ENCODE measurements around the gene XYLT2.
A peak's percentile ranks its signal among the peaks of the same experiment; 100 is the strongest.

XYLT2 gene

DNA sequence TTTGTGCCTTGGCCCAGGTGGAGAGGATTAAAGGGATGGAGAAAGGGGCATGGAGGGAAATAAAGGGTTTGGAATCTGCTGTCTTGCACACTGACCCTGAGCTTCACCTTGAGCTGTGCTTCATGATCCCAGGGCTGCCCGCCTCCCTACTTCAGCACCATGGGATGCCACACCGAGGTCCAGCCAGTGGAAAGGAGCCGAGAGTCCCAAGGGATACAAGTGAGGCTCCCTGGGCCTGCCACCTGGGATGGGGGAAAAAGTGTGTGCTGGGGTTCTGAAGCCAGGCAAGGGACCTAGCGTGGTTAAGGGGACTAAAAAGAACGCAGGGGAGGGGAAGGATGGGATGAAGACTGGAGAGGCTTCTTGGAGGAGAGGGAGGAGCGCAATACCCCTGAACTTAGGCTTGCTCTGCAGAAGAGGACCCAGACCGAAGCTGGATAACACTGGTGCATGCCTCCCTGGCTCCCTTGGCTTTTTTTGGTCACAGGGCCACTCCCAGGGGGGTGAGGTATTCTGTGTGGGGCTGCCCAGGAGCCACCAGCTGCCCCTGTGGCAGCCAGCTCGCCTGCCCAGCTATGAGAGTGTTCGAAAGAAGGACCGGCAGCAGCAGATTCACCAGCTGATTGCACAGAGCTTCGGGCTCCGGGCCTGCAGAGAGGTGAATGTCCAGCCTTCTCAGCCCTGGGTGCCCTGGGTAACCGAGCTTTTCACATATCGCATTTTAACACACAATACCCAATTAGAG is 19.9 kb downstream of the XYLT2 start:
- DNase-seq = no peak

DNA sequence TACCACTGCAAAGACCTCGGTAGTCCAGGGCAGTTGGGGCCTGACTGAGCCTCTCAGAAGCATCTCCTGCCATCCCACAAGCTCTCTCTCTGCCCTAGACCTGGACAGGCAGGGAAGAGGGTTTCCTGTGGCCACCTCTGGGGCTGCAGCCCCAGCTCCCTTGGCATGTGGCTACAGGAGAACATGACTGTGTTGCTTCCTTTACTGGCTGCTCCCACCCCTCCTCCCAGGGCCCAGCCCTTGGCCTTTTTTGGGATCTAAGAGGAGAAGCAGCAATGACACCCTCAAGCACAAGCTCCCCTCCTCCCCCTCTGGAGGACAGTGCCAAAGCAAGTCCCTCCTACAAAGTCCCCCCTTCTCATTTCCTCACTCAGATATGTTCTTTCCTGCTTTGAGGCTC is 21.5 kb downstream of the XYLT2 start:
- DNase-seq = no peak

DNA sequence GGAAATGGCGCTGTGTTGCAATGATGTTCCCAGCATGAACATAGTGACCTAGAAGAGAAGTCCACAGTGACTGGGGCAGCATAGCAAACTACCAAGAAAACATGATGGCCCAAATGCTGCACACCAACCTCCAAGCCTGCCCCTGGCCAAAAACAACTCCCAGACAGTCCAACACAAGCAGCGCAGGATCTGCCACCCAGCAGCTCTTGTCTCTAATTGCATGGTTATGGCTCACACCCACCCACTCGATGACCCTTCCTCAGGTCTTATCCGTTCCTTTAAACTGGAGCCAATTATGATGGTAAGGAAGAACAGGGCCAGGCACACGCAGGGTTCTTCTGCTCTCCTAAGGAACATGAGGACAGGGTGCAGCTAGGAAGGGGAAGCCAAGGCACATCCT is 24.1 kb downstream of the XYLT2 start:
- no peak for DNase-seq

DNA sequence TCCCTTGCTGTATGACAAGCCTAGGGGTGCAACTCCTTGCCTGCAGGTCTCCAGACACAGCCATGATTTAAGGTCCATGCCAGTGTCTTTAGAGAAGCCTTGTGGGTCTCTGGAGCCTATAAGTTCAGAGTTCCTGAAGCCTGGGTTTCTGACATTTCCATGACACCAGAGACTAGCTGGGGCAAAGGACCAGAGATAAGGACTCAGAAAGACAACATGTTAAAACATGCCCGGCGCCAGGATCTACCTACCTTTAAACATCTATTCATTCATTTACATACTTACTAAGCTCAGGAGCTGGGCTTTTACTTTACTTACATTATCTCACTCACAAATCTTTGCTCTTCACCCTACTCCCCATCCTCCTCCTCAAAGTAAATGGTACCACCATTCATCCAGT is 25.6 kb downstream of the XYLT2 start:
- no peak for DNase-seq

DNA sequence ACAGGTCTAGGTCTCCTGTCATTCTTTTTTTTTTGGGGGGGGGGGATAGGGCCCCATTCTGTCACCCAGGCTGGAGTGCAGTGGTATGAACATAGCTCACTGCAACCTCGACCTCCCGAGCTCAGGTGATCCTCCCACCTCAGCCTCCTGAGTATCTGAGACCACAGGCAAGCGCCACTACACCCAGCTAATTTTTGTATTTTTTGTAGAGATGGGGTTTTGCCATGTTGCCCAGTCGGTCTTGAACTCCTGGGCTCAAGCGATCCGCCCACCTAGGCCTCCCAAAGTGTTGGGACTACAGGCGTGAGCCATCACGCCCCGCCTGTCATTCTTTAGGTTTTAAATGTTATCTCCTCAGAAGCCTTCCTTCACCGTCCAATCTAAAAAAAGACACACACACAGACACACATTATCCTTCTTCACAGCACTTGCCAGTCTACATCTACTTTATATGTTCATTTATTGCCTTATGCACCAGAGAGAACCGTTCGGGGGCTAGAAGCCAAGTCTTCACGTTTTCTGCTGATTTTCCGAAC is 26.4 kb downstream of the XYLT2 start:
- no peak for DNase-seq

DNA sequence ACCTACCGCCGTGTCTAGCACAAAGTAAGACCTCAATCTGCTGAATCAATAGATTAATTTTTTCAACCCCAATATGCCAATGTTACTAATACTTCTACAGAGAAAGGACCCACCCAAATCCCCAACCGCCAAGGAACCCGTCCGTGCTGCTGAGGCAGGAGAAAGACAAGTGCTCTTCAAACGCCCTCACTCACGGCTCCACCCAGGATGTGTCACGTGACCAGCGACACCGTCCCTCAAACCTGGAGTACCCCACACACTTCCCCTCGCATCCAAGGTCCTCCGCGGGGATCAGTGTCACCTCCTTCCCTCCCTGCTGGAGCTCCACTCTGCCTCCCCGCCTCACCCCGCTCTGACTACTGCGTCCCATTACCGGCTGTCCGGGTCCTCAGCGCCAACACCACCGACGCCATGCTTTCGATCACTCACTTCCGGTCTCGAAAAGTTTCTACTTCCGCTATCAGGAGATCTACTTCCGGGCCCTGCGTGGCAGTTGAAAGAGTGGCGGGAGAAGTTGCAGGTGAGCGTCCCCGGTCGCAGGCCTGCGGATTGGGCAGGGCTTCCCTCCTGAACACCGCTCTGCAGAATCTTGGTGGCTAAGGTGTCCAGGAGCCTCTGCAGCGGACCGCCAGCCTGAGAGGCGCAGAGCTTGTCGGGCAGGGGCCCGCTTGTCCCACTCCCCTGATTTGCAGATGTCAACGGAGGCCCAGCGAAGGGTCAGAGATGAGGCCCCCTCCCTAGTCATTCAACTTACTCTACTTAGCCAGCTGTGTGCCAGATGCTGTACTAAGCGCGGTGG is 27.0 kb downstream of the XYLT2 start, which contains the start of the genes EME1 and MRPL27:
EME1 (plus strand) TSS at position 472 of the 799 bp plus-strand sequence. CDS start 1,980 bp downstream, outside the sequence.
MRPL27 (minus strand) TSS at position 427 of the 799 bp plus-strand sequence; CDS start at position 413, 14 bp downstream.
- peak; percentile 68 to 85 for DNase-seq

DNA sequence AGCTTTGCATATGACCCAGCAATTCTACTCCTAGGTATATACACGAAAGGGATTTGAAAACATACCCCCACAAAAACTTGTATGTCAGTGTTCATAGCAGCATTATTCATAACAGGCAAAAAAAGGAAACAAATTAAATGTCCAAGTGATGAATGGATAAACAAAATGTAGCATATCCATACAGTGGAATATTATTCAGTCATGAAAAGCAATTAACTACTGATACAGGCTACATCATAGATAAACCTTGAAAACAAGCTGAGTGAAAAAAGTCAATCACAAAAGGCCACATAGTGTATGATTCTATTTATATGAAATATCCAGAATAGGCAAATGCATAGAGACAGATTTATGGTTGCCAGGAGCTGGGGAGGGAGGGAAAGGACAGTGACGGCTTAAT is 27.8 kb downstream of the XYLT2 start:
- no peak for DNase-seq

DNA sequence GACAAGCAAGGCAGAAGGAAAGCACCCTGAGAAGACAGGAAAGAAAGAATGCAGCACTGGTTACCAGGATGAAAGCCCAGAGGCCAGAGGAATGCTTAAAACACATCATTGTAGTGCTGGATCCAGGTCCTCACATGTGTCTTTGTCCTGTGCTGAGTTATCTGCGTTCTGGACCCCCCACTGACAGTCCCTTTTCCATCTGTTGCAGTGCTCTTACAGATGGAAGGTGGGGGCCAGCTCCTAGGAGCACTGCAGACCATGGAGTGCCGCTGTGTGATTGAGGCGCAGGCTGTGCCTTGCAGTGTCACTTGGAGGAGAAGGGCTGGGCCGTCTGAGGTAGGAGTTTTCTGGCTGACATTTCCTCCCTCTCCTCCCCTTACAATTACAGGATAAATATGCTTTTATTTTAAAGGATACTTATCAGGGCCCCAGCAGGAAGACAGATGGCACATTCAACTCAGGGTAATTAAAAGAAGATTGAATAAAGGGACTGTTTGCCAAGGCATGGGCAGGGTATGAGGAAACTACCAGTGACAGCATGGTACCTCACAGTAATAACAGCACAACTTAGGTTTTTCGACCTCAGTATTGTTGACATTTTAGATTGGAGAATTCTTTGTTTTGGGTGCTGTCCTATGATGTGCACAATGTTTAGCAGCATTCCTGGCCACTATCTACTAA is 30.1 kb downstream of the XYLT2 start:
- no peak for DNase-seq

DNA sequence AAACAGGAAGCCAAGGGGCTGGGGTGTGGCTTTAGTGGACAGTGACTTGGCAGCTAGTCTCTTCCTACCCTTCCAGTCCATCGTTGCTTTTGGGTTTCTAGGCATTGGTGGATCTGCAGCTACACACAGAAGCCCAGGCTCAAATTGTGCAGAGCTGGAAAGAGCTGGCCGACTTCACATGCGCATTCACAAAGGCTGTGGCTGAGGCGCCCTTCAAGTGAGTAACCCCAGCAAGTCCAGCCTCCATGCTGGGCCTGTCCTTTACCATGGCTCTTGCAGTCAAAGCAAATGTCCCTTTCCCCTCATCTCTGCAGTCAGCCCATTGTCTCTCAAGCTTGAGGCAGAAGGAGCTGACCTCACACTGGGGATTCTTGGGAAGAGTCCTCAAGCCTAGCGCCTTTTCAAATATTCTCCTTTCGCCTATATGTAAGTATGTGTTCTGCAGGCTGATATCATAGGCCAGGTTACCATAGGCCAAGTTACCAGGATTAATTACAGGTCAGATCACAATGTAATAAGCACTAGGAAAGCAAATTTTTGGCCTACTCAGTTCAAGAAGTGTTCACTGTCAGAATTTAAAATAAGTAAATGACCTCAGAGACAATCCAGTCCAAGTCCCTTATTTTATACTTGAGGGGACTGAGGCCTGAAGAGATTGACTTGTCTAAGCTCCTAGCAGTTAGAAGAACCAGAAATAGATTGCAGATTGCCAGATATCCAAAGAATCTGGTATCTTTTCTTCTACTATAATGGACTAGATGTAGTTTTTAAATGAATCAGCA is 33.6 kb downstream of the XYLT2 start:
- no peak for DNase-seq

DNA sequence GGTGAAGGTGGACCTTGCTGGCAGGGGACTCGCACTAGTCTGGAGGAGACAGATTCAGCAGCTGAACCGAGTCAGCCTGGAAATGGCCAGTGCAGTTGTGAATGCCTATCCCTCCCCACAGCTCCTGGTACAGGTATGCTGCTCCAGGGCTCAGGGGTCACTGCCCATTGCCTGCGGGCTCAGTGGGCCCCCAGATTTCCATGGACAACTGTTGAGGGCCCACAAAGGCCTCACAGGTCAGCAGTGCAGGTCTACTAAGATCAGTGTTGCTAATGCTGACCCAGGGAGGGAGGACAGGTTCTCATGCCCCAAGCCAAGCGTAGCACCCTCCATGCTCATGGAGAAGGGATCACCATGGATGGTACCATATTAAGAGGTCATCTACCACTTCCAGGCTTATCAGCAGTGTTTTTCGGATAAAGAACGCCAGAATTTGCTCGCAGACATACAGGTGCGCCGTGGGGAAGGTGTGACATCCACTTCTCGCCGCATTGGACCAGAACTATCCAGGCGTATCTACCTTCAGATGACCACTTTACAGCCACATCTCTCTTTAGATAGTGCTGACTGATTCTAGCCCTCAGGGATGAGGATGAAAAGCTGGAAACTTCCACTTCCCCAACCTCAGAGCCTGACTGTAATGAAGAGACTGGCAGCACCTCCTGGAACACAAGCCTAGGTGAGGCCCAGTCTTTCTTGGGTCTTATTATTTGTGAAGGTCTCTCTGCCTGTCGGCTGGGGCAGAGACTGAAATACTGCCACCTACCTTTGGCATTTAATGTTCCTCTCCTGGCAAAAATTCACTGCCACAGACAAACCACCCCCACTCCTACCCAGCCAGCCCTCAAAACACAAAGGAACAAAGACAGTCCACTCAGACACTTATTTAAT is 34.7 kb downstream of the XYLT2 start:
- DNase-seq = no peak

DNA sequence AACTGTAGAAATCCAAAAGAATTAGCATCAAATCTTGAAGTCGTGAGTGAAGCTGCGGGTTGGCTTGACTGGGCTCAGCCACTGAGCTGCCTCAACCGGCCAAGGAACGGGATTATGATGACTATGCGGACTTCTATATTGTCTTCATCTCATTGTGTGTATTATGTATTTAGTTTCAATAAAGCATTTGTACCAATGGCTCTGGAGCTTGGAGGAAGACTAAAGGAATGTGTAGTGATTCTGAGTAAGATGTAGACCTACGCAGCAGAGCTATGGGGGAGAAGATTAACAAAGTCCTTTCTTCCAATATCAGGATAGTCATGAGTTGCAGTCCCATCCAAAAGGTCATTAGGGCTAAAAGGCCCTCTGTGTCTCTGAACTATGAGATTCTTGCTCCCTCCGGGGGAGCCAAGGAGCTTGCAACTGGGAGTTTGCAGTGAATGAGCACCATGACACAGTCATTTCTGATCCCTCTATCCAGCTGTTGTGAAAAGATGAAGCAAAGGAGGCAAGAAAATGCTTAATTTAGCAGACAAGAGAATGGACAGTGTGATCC is 35.4 kb downstream of the XYLT2 start:
- DNase-seq = no peak

DNA sequence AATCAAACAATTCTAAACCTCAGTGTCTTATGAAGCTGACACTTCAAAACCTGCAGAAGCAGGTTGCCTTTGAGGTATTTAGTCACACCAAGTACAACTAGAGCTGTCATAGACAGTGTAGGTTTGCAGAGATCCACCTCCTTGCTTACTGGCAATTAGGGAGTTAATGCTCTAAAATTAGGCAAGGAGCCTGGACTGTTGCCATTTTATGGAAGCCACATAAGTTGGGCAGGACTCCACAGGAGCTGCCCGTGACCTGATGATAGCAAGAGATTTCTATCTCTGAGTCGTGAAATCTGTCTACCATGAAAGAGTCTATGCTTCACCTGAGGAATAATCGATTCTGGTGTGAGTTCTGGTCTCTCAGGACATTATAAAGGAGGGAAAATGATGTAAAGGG is 36.0 kb downstream of the XYLT2 start:
- no peak for DNase-seq

DNA sequence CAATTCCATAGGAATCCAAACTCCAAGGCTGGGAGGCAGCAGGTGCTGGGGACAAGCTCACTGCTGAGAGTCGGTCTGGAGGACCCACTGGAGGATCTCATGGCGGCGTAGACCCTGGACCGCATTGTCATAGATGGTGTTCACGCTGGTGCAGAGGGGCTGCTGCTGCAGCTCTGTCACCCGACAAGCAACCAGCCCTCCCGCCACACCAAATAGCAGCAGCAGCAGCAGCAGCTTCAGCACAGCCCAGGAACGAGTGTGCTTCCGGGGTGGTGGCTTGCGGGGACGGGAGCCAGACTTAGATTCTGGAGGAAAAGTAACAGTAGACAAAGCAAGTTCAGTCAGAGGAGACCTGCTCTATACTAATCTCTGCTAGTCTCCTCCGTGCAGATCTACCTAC is 37.0 kb downstream of the XYLT2 start:
- no peak for DNase-seq

DNA sequence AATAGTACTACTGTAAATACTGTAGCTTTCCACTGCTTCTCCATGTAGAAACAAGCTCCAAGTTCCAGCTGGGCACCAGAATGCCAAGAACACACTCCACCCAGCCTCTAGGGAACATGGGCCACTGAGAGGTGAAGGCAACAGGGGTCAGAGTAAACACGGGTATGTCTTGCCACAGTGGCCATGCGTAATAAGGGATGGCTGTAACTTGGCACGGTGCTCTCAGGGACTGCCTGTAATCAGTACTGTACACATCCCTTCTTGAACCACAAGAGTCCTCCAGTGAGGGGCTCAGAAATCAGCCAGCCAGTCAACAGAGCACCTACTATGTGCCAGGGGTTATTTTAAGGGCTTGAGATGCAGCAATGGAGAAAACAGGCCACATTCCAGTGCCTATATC is 40.6 kb downstream of the XYLT2 start:
- no peak for DNase-seq

DNA sequence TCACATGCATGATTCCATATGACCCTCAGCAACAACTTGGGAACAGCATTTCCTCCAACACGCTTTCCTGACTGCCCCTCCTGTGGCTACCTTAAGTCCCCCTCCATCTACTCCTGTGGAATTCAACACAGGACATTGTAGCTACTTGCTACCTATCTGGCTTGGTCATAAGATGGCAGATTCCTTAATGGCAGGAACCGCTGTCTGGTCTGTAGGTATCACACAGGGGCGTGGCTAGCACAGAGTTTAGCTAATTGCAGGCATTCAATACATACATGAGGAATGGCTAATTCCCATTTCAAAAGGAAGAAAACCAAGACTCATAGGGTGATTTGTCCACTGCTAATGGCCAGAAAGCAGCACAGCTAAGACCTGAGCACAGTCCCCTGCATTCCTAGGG is 42.8 kb downstream of the XYLT2 start:
- DNase-seq = no peak

DNA sequence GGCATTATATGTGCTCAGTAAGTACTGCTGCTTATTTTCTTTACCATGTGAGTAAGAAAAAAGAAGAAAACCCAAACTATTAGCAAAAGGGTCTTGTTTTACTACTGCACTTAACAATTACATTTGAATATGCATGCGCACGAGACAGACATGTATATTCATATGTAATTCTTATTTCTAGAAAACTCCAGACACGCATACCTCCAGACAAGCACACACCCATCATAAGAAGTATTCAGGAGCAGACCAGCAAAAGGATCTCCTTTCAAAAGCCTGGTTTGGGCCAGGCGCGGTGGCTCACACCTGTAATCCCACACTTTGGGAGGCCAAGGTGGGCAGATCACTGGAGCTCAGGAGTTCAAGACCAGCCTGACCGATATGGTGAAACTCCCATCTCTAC is 43.6 kb downstream of the XYLT2 start:
- DNase-seq = no peak

DNA sequence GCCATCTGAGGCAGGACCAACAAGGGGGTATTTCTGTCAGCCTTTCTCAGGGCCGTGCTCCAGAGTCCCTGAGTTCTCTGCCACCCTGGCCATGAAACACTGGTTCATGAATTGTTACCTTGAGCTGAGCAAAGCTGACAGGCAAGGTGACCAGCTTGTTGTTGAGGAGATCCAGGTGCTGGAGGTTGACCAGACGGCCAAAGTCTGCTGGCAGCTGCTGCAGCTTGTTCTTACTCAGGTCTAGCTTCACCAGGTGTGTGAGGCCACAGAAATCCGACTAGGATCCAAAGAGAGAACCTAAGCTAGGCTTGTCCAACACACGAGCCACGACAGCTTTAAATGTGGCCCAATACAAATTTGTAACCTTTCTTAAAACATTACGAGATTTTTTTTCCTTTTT is 46.7 kb downstream of the XYLT2 start:
- no peak for DNase-seq

DNA sequence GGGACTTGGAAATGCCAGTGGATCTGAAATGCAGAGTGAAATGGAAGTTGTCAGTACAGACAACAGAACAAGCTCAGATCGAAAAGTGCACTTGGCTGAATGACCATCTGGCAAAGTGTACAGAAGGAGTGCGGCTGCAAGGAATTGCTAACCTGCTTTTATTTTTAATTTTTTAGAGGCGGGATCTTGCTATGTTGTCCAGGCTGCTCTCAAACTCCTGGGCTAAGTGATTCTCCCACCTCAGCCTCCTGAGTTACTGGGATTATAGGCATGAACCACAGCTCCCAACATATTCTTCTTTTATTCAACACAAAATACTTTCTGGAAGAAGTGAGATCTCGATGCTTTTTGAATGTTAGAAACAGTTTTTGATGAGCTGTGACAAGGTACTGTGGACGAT is 47.8 kb downstream of the XYLT2 start:
- no peak for DNase-seq

DNA sequence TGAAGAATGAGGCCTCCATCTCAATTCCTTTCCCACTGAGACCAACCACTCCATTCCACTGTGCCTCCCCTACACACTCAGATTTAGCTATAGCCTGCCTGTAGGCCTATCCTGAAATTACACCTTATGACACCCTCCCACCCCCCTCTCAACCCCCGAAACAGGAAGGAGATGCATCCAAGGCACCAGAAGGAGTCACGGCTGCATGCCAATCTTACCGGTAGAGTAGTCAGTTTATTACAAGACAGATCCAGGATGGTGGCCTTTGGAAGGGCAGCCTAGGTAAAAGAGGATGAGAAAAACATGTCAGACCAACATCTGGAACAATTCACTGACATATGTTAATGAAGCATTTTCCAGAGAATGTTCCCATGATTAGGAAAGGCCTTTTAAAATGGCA is 48.8 kb downstream of the XYLT2 start:
- DNase-seq = no peak

DNA sequence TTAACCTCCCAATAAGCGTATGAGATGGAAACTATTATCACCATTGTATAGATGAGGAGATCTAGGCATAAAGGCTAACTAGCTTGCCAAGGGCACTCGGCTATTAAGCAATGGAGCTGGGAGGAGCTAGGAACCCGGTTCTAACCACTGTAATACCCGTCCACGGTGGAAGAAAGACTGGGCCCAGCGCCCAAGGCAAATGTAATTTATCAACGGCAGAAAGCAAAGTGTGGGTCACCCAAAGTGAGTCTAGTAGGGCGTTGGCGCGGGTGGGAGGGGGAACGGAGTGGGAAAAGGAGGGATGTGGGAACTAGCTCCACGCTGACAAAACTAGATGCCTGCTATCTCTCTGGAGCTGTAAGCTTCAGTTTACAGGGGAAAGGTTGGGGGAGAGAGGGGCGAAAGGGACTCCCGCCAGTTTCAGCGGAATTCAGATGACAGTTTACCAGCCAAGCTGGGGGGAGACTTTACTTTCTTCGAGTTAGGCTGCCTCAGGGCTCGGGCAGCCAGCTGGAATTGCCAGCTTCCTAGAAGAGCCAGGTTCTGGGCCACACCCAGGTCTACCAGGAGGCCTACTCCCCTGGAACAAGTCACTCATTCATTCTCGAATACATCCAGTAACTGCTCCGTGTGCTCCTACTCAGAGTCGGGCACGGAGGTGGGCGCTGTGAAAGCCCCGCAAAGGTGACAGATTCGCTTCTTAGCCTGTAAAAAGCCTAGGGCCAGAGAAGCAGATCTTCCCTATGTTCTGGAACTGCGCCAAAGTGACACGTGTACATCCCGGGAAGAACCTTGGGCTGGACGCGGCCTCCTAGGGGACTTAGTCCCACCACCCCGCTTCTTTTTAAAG is 50.6 kb downstream of the XYLT2 start:
- DNase-seq = peak in 1 of 2 experiments; percentile 9
